PFSK-1 (cell line): ENCODE results near the gene GNGT2.

Source experiments
- FOXP2 ChIP-seq: optimal IDR thresholded peaks from 2 replicates; pipeline ENCODE3; 2011; ENCODE audit warnings: borderline replicate concordance, control low read depth, inconsistent platforms; ENCODE audit not compliant: insufficient read depth; ENCODE audit errors: extremely low read length, extremely low read depth
- POLR2AphosphoS5 ChIP-seq: IDR thresholded peaks from 2 replicates; pipeline ENCODE4 v1.6.1; 2012; ENCODE audit warnings: low read depth, mild to moderate bottlenecking, control low read depth, low read length, moderate library complexity
- SIN3A ChIP-seq: IDR thresholded peaks from 2 replicates; pipeline ENCODE4 v1.6.1; 2012; ENCODE audit warnings: mild to moderate bottlenecking, low read length, moderate library complexity, borderline replicate concordance; ENCODE audit not compliant: insufficient read depth
- TAF1 ChIP-seq: IDR thresholded peaks from 2 replicates; pipeline ENCODE4 v1.6.1; 2012; ENCODE audit warnings: low read length, control low read depth, borderline replicate concordance; ENCODE audit not compliant: insufficient read depth
- TF ChIP-seq, protein P1 (sequence below), 2 experiments: IDR thresholded peaks; 2 replicates each; pipeline versions ENCODE4 v1.6.1 to v1.8.0; 2011 to 2012; ENCODE audit warnings: low read depth in 2 of 2, low read length in 2 of 2, control low read depth in 1 of 2, inconsistent platforms in 1 of 2, mild to moderate bottlenecking in 1 of 2, moderate library complexity in 1 of 2; ENCODE audit not compliant: insufficient read depth in 1 of 2

The GNGT2 gene

DNA sequence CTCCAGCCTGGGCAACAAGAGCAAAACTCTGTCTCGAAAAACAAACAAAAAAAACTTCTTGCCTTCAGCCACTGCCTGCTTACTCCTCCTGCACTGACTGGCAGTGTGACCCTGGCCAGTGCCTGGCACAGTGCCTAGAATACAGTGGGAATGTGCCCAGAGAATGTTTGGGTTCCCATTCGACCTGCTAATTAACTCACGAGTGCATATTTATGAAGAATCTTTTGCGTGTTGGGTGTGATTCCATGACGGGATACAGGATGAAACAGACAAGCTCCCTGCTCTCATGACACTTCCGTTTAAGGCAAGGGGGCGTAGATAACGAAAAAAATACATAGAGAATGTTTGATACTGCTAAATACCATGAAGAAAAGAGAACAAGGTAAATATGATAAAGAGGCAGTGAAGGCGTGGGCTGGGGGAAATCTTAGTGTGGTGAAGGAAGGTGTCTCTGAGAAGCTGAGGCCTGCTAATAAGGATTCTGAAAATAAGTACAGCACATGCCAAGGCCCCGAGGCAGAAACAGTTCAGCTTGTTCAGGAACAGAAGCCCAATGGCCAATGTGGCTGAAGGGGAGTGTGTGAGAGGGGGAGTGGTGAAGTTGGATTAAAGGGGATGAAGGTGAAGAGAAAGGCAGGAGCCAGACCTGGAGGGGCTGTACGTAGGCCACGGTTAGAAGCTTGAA lies 4.4 kb upstream of the GNGT2 start:
- TF ChIP-seq, protein P1, sequence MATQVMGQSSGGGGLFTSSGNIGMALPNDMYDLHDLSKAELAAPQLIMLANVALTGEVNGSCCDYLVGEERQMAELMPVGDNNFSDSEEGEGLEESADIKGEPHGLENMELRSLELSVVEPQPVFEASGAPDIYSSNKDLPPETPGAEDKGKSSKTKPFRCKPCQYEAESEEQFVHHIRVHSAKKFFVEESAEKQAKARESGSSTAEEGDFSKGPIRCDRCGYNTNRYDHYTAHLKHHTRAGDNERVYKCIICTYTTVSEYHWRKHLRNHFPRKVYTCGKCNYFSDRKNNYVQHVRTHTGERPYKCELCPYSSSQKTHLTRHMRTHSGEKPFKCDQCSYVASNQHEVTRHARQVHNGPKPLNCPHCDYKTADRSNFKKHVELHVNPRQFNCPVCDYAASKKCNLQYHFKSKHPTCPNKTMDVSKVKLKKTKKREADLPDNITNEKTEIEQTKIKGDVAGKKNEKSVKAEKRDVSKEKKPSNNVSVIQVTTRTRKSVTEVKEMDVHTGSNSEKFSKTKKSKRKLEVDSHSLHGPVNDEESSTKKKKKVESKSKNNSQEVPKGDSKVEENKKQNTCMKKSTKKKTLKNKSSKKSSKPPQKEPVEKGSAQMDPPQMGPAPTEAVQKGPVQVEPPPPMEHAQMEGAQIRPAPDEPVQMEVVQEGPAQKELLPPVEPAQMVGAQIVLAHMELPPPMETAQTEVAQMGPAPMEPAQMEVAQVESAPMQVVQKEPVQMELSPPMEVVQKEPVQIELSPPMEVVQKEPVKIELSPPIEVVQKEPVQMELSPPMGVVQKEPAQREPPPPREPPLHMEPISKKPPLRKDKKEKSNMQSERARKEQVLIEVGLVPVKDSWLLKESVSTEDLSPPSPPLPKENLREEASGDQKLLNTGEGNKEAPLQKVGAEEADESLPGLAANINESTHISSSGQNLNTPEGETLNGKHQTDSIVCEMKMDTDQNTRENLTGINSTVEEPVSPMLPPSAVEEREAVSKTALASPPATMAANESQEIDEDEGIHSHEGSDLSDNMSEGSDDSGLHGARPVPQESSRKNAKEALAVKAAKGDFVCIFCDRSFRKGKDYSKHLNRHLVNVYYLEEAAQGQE (IDR thresholded peaks at IDR 0.05; ENCODE audit: insufficient read depth in 1 of 2, low read depth in 2 of 2, low read length in 2 of 2) = no peak
- TF ChIP-seq POLR2AphosphoS5 (no peak), TAF1 (no peak), SIN3A (no peak), FOXP2 (no peak)

DNA sequence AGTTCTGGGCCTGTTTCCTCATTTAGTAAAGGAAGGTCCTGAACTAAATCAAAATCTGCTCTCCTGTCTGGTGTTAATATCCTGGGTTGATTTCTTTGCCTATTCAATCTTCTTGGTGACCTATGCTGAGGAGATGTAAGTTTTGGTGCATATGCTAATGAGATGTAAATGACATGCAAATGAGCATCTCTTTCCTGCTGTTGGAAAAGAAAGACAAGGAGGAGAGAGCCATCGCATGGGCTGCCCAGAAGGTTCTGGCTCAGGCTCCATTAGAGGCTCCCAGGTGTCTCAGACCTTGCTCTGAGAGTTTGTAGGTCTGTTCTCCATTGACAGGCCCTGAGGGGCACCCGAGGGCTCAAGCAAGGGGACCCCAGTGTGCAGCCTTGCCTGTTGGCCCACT lies 3.5 kb upstream of the GNGT2 start:
- TF ChIP-seq SIN3A = no peak
- TF ChIP-seq FOXP2 = no peak
- TF ChIP-seq POLR2AphosphoS5 = no peak
- TF ChIP-seq, protein P1 (IDR thresholded peaks at IDR 0.05; ENCODE audit: insufficient read depth in 1 of 2, low read depth in 2 of 2, low read length in 2 of 2) = no peak
- no peak for TF ChIP-seq TAF1

DNA sequence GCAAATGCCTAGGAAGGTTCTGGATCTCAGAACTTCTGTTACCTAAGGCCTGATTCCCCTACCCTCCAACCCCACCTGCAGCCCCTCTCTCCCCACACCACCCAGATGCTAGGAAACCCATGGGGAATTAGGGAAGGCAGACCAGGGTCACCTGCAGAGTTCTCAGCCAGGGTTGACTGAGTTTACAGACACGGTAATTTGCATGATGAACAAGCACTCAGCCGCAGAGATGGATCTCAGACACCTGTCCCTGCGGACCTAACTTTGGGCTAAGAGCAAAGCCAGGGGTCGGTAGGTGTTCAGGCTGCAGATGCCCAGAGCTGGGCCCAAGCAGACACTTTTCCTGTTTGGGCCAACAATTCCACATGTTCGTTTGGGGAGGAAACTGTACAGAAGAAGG lies 3.0 kb upstream of the GNGT2 start:
- no peak for TF ChIP-seq TAF1

GRCh38 chr17:49209061-49209571 lies 1.3 kb downstream of the GNGT2 start:
- TF ChIP-seq POLR2AphosphoS5 (no peak), FOXP2 (no peak), TAF1 (no peak), SIN3A (no peak)
- TF ChIP-seq, protein P1 (IDR thresholded peaks at IDR 0.05; ENCODE audit: insufficient read depth in 1 of 2, low read depth in 2 of 2, low read length in 2 of 2) = no peak

DNA sequence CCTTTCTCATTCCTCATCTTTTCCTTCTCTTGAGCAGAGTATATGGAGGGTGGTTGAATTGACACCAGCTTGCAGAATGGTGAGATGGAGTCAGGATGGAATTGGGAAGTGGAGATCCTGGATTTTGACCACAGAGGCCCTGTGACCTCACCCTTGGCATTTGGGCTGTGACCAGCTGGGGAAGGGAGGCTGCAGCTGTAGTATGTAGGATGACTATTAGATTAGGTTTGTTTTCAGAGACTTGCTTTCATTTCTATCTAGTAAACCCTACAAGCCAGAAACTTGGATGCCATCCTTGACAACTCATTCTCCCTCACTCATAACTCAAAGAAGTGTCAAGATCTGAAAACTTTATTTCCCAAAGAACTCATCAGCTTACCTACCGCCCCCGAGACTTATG lies 5.9 kb downstream of the GNGT2 start:
- TF ChIP-seq, protein P1 (IDR thresholded peaks at IDR 0.05; ENCODE audit: insufficient read depth in 1 of 2, low read depth in 2 of 2, low read length in 2 of 2) = no peak
- no peak for TF ChIP-seq FOXP2
- TF ChIP-seq POLR2AphosphoS5 = no peak
